HEK293T (cell line): Measurements from ENCODE around the gene AGBL4.

Source experiments
- ARNT ChIP-seq: fragments of 450-650 bp; IDR thresholded peaks from 2 replicates; pipeline ENCODE4 v1.6.1; 2017; ENCODE audit warnings: mild to moderate bottlenecking
- BHLHE40 ChIP-seq: fragments of 450-650 bp; IDR thresholded peaks from 2 replicates; pipeline ENCODE4 v1.6.1; 2016; ENCODE audit warnings: mild to moderate bottlenecking, moderate library complexity, borderline replicate concordance
- CTBP1 ChIP-seq: fragments of 450-650 bp; IDR thresholded peaks from 2 replicates; pipeline ENCODE4 v1.6.1; 2016; ENCODE audit warnings: borderline replicate concordance
- ELF4 ChIP-seq: fragments of 450-650 bp; IDR thresholded peaks from 2 replicates; pipeline ENCODE4 v1.6.1; 2017; ENCODE audit warnings: antibody characterized with exemption
- FOXK2 ChIP-seq: fragments of 450-650 bp; IDR thresholded peaks from 2 replicates; pipeline ENCODE4 v1.6.1; 2016; ENCODE audit warnings: mild to moderate bottlenecking
- FOXM1 ChIP-seq: fragments of 450-650 bp; IDR thresholded peaks from 2 replicates; pipeline ENCODE4 v1.6.1; 2017; ENCODE audit warnings: mild to moderate bottlenecking, borderline replicate concordance
- HDGF ChIP-seq: fragments of 450-650 bp; IDR thresholded peaks from 2 replicates; pipeline ENCODE4 v1.6.1; 2017; ENCODE audit warnings: antibody characterized with exemption, borderline replicate concordance
- SP1 ChIP-seq: fragments of 450-650 bp; IDR thresholded peaks from 2 replicates; pipeline ENCODE4 v1.6.1; 2017
- SUZ12 ChIP-seq: fragments of 450-650 bp; IDR thresholded peaks from 2 replicates; pipeline ENCODE4 v1.6.1; 2016; ENCODE audit warnings: mild to moderate bottlenecking

GRCh38 chr1:48744032-48744431 lies 1279.7 kb downstream of the AGBL4 start:
- TF ChIP-seq BHLHE40 (no peak), ARNT (no peak), SP1 (no peak), ELF4 (no peak), SUZ12 (no peak), CTBP1 (no peak), FOXK2 (no peak), FOXM1 (no peak), HDGF (no peak)
